GM12878 (cell line): ENCODE measurements around the gene POLRMT.

Source experiments
- BHLHE40 ChIP-seq, 2 experiments: fragments of 450-650 bp in 1 of 2; IDR thresholded peaks; 2 replicates each; pipeline ENCODE4 v1.6.1; 2011 to 2017; ENCODE audit warnings: low read depth in 2 of 2, borderline replicate concordance in 1 of 2, improper control_type of control experiment in 1 of 2, low read length in 1 of 2, mild to moderate bottlenecking in 1 of 2
- CBX3 ChIP-seq: fragments of 200-600 bp; sonication (generic); IDR thresholded peaks from 2 replicates; pipeline ENCODE4 v1.6.1; 2016; ENCODE audit warnings: low read depth, borderline replicate concordance
- CTCF ChIP-seq, 3 experiments: IDR thresholded peaks in 2 of 3; conservative IDR thresholded peaks in 1 of 3; 2 replicates each; pipeline ENCODE4 v1.5.1; 2011; ENCODE audit warnings: low read depth in 3 of 3, low read length in 3 of 3, mild to moderate bottlenecking in 3 of 3, control low read depth in 2 of 3, moderate library complexity in 2 of 3, inconsistent platforms in 1 of 3, mixed read lengths in 1 of 3; ENCODE audit not compliant: control insufficient read depth in 2 of 3, insufficient read depth in 1 of 3; ENCODE audit errors: extremely low read depth in 1 of 3
- EP300 ChIP-seq, 2 experiments: fragments of 150-350 bp in 1 of 2; IDR thresholded peaks; 2 replicates each; pipeline ENCODE4 v1.6.1; 2011 to 2012; ENCODE audit warnings: low read depth in 2 of 2, low read length in 2 of 2, borderline replicate concordance in 1 of 2, improper control_type of control experiment in 1 of 2, inconsistent platforms in 1 of 2; ENCODE audit not compliant: control insufficient read depth in 1 of 2
- FOXM1 ChIP-seq: IDR thresholded peaks from 2 replicates; pipeline ENCODE4 v1.6.1; 2012; ENCODE audit warnings: low read depth, mild to moderate bottlenecking, inconsistent platforms, low read length, moderate library complexity
- POLR2AphosphoS5 ChIP-seq: IDR thresholded peaks from 2 replicates; pipeline ENCODE4 v1.6.1; 2011; ENCODE audit warnings: mild to moderate bottlenecking, low read length, inconsistent platforms
- RAD21 ChIP-seq: IDR thresholded peaks from 2 replicates; pipeline ENCODE4 v1.6.1; 2011; ENCODE audit warnings: mild to moderate bottlenecking, low read depth, low read length, moderate library complexity; ENCODE audit not compliant: insufficient read depth

GRCh38 chr19:676339-677105, 43.2 kb upstream of the POLRMT start, which contains the start of gene FSTL3:
- TF ChIP-seq CBX3: no peak
- TF ChIP-seq EP300 (IDR thresholded peaks at IDR 0.05; ENCODE audit: borderline replicate concordance in 1 of 2, control insufficient read depth in 1 of 2, low read depth in 2 of 2, low read length in 2 of 2): no peak
- TF ChIP-seq POLR2AphosphoS5: no peak
- no peak for TF ChIP-seq CTCF (IDR thresholded peaks at IDR 0.05 in 2 of 3, conservative IDR thresholded peaks at IDR 0.05 in 1 of 3; ENCODE audit: control insufficient read depth in 2 of 3, extremely low read depth in 1 of 3, insufficient read depth in 1 of 3, low read depth in 3 of 3, low read length in 3 of 3)
- TF ChIP-seq BHLHE40 (IDR thresholded peaks at IDR 0.05; ENCODE audit: borderline replicate concordance in 1 of 2, low read depth in 2 of 2, low read length in 1 of 2): no peak
- TF ChIP-seq RAD21: no peak
- TF ChIP-seq FOXM1: no peak
